ENCODE results near the gene ANAPC10.
A peak's percentile ranks its signal among the peaks of the same experiment; 100 is the strongest.
"Not testable (repeated sequence)": the region's sequence is repeated elsewhere in the genome, so short reads cannot be mapped to it uniquely, and the experiment has no call there.

The ANAPC10 gene

DNA sequence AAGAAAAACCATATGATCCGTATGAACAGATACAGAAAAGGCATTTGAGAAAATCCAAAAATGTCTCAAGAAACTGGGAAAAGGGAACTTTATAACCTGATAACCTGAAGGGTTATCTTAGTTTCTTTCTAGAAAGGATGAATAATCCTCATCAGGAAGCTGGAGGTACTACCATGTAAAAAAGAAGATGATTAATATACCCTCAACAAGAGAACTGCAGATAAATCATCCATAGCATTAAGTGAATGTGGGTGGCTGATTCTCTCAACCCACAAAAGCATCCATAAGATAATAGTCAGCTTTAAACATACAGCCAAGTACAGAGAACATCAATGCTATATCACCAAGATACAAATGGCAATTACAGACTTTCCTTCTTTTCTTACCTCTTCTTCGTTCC is 26.4 kb downstream of the ANAPC10 start:
- no peak for DNase-seq (ENCODE audit: low spot score)

DNA sequence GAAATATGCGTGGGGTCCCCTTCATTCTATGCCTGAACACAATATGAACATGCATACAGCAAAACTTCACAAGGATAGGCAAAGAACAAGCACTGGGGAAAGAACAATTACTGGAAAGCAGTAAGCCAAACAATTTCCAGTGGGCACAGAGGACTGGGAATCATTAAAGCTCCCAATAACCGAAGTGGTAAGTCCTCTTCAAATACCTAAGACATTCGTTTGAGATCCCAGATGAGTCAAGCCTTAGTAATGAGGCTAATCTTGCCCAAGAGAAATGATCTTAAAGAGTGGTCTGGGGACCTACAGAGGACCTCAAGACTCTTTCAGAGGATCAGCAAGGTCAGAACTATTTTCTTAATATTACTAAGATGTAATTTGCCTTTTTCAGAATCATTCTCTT is 28.6 kb downstream of the ANAPC10 start:
- DNase-seq (ENCODE audit: low spot score) = peak; percentile 37

DNA sequence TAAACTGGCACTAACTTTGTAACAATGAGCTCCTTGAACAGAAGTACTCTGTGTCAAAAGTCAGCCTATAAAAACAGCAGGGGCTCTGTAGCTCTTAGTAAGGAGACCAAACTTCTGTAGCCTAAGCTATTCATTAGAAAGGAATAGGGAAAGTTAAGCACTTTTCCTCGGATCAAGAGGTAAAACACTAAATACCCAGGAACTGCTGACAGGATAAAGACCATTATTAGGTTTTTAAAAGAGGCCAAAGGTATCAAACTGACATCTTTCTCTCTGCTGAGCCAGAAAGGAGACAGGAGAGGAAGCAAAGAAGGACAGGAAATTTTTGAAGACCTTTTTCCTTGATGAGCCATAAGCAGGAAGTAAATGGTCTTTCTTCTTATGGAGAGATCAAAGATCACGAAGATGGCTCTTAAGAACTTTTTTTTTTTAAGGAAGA is 31.9 kb downstream of the ANAPC10 start:
- DNase-seq (ENCODE audit: low spot score) = no peak

DNA sequence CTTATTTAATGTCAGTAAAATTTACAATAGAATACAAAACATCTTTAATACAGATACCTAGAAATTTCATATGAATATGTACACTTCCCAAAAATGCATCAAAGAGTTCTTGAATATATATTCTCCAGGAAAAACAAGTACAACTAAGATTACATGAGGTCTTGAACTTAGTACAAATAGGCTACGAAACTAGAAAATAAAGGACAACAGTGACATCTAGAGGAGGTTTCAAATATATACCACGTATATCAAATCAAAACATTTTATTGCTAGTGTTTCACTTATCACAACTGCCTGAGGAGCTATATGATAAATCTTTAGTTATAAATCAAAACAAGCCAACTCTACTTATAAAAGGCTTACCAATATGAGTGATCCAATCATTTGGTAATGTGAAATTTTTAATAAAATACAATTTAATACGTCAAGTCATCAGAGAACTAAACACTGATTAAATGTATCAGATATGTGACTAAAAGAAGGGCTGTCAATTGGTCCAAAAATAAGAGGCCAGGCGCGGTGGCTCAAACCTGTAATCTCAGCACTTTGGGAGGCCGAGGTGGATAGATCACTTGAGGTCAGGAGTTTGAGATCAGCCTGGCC is 36.6 kb downstream of the ANAPC10 start:
- peak; percentile 75 for DNase-seq (ENCODE audit: low spot score)

DNA sequence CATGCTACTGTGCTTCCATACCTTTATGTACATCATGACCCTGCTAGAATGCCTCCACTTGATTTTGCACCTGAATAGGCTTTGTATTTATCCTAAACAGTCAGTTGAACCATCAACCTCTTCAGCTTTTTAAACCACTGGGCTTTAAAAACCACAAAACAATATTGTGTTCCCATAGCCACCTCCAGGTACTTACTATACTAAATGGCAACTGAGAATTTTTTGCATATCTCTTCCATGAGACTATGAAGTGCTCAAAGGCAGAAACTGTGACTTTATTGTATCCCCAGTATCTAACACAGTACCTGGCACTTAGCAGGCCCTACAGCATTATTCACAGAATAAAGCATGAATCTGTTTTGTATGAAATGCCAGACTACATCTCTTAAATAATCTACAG is 39.7 kb downstream of the ANAPC10 start:
- no peak for DNase-seq (ENCODE audit: low spot score)

DNA sequence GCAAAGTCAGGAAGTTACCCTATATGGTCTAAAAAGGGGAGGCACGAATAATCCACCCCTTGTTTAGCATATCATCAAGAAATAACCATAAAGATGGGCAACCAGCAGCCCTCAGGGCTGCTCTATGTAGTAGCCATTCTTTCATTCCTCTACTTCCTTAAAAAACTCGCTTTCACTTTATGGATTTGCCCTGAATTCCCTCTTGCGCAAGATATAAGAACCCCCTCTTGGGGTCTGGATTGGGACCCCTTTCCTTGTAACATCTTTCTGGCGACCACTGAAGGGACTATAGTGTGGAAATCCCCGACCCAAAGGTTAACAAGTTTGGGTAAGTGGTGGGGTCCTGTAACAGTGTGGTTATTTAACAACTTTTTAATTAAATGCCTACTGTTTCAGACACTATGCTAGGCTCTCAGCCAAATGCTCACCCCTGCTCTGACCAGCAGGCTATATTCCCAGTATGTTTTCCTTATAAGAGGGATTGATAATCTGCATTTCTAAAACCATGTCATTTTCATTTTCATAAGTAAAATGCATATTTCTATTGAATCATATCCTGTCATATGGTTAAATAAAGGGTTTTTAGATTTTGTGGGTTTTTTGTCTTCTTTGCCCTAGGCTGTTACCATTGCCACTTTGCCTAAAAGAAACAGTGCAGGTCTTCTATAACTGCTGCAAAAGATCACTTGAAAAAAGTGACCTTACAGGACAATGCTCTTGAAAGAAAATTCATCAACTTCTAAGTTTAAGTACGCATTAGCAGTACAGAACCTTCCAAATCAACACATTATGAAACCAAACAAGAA is 41.5 kb downstream of the ANAPC10 start:
- DNase-seq (ENCODE audit: low spot score) = no peak

DNA sequence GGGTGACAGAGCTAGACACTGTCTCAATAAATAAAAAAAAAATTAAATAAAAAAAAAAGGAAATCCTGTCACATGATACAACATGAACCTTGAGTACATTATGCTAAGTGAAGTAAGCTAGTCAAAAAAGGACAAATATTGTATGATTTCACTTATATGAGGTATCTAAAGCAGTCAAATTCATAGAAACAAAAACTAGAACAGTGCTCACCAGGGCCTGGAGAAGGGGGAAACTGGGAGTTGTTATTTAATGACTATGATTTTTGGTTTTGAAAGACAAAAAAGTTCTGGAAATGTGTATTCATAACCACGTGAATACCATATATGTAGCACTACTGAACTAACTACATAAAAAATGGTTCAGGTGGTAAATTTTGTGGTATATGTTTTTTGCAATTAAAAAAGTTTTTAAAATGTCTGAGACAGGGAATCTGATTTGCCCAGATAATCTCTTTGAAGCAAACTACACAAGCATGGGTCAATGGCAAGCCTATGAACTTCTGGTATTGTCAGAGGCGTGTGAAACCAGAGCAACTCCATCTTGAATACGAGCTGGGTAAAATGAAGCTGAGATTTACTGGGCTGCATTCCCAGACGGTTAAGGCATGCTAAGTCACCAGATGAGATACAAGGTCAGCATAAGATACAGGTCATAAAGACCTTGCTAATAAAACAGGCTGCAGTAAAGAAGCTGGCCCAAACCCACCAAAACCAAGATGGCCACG is 42.3 kb downstream of the ANAPC10 start:
- no peak for DNase-seq (ENCODE audit: low spot score)

DNA sequence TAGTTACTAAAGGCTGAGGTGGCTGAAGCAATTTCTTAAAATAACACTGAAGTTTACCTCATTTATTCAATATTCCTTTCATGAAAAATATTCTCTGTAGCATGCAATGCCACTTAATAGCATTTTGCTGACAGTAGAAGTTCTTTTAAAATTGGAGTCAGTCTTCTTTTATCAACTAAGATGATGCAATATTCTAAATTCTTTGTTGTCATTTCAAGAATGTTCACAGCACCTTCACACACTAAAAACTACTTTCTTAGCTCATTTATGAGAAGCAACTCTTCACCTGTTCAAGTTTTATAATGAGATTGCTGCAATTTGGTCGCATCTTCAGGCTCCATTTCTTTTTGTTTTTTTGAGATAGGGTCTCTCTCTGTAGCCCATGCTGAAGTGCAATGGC is 48.8 kb downstream of the ANAPC10 start:
- DNase-seq (ENCODE audit: low spot score) = no peak

DNA sequence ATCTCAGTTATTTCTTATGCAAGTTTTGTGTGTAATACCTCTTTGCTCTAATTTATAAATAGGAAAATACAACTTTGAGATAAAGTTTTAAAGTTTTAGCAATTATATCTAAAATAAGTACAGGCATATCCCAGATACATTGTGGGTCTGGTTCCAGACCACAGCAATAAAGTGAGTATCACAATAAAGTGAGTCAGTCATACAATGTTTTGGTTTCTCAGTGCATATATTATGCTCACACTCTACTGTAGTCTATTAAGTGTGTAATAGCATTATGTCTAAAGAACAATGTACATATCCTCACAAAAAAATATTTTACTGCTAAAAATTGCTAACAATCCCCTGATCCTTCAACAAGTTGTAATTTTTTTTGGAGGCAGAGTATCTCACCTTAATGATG is 49.2 kb downstream of the ANAPC10 start:
- no peak for DNase-seq (ENCODE audit: low spot score)

DNA sequence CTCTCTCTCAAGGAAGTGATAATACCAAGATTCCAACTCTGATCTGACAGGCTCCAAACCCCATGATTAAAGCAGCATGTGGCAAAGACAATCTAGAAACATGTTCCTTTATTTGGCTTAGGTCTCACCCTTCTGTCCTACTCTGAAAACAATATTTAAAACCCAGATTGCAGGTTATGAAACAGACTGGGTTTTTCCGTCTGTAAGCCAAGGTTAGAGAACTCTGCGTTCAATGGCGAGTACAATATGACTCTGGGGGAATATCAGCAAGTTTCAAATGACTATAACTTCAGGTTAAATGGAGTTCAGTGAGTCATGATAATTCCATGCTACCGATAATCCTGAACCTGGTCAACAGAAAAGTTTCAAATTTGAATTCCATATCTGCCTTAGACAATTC is 50.8 kb downstream of the ANAPC10 start:
- no peak for DNase-seq (ENCODE audit: low spot score)

DNA sequence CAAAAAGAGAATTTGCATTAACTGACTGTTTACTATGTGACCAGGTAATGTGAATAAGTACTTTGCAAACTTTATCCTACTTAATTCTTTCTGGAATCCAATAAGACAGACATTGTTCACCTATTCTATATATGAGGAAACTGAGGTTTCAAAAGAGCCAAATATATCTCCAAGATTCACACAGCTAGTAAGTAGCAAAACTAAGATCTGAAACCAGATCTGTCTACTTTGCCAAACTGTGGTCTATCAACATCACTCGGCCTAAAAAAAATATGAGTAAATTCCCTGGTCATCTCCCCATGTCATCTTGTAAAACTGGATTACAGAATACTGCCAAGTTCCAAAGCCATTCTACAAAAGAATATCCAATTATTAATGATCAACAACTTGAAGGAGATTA is 52.8 kb downstream of the ANAPC10 start:
- no peak for DNase-seq (ENCODE audit: low spot score)

DNA sequence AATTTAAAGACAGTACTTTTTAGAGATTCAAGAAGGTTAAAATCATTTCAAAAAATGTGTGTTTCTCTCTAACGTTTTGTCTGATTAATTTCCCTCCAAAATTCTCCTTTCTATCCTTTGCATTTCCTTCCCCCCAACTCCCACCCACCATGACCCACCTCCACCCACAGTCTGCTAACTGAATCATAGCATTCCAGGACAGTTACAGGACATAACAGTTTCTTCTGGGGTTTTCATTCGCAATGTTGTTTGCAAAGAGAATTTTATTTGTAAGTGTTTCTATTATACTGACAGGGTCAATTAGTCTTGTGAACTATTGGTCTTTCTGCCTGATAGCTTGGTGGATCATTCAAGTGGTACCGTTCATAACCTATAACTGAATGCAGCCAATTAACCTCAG is 53.7 kb downstream of the ANAPC10 start:
- DNase-seq (ENCODE audit: low spot score) = no peak

DNA sequence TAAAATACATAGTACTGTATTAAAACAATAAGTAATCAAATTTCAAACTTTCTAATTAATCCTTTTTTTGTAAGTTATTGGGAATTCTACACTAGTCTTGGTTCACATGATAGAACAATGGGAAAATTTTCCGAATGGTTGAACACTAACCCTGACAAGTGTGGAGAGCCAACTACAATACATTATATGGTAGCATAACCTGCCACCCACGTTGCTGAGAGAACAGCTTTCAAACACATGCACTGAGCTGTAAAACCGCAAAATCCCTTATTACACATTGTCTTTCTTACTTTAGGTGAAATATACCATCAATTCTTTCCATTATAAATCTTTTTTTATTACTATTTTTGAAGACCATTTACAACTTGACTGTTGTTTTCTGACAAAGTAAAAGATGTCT is 54.7 kb downstream of the ANAPC10 start:
- DNase-seq (ENCODE audit: low spot score) = no peak

DNA sequence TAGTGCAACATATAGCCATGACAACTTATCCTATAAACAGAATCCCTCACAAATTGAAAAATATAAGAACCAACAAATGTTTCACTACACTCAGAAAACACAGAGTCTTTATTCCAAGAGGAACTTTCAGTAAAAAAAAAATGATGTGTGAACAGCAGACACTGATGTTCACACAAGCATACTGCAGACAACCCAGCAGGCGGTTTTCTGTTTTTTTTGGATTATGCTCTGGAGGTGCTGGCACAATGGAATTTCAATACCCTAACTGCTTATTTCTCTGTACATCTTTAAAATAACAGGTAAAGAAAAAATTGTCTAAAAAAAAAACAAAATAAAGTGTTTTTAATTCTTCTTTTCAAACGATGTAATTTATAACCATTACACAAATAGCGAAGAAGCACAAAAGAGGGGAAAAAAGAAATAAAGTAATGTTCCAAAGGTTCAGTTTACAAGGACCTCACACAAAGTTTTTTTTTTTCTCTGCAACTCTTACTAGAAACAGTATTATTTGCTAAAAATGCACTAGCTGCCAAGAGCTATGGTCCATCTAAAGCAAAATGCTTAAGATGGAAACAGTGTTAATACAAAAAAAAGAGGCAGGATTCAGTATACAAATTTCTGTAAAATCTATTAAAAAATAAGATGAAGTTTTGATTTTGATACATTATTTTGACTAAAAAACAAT is 55.3 kb downstream of the ANAPC10 start:
- DNase-seq (ENCODE audit: low spot score) = no peak

DNA sequence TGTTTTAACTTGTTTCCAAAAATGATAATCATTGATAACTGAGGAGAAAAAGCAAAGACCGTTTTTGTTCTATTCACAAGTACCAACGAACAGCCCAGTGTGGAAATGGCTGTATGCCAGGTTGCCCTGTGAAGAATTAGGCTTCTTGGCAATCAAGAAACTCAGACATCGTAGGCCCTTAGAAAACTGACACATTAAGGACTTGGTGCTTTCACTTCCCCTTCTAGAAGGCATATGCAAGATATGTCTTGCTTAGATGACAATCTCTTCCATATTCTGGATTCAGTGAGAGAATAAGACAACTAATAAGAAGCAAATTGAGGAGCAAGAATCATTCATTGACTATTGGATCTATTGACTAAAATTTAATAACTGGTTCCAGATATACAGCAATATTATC is 56.6 kb downstream of the ANAPC10 start:
- no peak for DNase-seq (ENCODE audit: low spot score)

DNA sequence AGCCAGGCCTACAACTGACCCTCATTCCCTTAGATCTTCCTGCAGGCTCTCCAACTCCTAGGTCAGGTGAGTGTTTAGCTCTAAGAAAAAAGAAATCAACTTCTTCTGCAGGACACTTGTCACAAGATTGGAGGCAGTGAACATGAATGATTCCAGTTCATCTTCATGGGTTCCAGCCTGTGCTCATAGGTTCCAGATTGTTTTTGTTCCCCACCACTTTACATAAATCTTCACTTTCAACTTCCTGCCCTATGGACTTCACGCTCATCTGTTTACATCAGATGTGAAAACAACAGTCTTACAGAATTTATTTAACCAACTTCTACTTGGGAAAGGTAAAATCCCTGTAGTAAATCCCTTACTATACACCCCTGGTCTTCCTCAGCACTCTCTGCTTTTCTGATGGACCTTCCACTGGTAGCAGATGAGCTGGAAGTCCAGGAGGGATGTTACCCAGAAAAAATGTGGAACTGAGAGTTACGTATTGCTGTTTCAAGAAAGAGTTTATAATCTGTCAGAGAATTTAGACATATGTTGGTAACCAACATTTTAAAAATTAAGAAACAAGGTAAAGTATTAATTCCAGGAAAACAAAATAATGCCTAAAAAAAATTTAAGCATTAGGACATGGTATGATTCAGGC is 62.4 kb downstream of the ANAPC10 start:
- DNase-seq (ENCODE audit: low spot score) = no peak

DNA sequence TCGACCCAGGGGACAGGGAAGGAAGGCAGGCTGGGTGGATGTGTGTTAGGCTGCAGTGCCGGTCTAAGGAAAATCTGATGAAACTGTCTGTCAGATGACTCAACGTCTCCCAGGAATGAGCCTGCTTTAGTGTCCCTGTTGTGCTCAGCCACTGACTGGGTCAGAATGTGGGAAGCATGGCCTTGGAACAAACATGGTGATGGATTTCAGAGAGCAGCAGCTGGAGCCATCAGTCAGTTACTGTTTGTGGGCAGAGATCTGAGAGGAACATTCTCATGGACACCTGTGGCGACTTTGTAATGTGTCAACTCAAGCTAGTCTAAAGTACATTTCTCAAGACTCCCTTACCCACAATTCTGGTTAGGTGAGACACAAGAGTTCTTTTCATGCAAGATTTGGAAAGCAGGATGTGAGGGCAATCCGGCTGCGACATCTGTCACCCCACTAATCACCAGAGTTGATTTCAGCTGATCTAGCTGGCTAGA is 63.2 kb downstream of the ANAPC10 start:
- DNase-seq (ENCODE audit: low spot score) = peak; percentile 63

DNA sequence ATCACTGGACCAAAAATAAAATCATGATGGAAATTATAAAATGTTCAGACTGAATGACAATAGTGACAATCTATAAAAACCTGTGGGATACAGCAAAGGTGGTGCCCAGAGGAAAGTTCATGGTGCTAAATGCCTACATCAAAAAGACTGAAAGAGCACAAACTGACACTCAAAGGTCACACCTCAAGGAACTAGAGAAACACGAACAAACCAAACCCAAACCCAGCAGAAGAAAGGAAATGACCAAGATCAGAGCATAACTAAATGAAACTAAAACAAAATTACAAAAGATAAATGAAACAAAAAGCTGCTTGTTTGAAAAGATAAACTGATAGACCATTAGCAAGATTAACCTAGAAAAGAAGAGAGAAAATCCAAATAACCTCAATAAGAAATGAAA is 78.7 kb downstream of the ANAPC10 start:
- DNase-seq (ENCODE audit: low spot score) = no peak

DNA sequence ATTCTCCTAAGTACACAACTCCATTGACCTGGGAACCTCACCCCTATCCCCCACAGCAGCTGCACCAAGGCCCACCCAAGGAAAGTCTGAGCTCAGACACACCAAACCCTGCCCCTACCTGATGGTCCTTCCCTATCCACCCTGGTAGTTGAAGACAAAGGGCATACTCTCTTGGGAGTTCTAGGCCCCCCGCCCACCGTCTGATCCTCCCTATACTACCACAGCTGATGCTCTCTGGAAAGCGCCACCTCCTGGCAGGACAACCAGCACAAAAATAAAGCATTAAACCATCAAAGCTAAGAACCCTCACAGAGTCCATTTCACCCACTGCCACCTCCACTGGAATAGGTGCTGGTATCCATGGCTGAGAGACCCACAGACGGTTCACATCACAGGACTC is 83.6 kb downstream of the ANAPC10 start:
- DNase-seq (ENCODE audit: low spot score) = no peak

DNA sequence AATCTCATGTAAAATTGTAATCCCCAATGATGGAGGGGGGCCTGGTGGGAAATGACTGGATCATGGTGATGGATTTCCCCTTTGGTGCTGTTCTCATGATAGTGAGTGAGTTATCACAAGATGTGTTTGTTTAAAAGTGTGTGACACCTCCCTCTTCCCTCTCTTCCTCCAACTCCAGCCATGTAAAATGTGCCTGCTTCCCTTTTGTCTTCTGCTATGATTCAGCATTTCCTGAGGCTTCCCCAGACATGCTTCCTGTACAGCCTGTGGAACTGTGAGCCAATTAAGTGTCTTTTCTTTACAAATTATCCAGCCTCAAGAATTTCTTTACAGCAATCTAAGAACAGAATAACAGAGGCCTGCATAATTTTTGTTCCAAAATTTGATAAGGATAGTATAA is 85.2 kb downstream of the ANAPC10 start:
- DNase-seq (ENCODE audit: low spot score) = peak; percentile 34

DNA sequence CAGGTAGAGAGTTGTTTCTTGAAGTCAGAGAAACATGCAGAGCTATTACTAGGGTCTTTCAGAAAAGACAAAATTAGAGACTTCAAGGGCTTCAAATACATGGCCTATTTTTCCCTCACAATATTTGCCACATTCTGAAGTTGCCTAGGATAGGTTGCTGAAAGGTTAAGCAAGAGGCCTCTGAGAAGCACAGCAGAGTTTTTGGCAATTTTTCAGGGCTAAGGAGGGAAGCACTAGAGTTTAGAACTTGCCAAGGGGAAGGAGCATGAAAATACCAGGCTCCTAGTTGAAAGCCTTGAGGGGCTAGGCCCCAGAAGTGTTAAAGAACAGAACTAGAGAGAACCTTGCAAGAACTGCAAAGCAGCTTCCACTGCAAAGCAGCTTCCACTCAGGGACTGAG is 86.4 kb downstream of the ANAPC10 start:
- DNase-seq (ENCODE audit: low spot score) = no peak

DNA sequence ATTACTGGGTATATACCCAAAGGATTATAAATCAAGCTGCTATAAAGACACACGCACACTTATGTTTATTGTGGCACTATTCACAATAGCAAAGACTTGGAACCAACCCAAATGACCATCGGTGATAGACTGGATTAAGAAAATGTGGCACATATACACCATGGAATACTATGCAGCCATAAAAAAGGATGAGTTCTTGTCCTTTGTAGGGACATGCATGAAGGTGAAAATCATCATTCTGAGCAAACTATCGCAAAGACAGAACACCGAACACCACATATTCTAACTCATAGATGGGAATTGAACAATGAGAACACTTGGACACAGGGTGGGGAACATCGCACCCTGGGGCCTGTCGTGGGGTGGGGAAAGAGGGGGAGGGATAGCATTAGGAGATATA is 87.7 kb downstream of the ANAPC10 start:
- not testable (repeated sequence) for DNase-seq (ENCODE audit: low spot score)
